ENCODE results near the gene GPR162.
A peak's percentile ranks its signal among the peaks of the same experiment; 100 is the strongest.

Gene GPR162

GRCh38 chr12:6839482-6840201, 18.0 kb downstream of the GPR162 start:
- DNase-seq, result peak in 1 of 2 donors; percentile 27

GRCh38 chr12:6840330-6840729, 18.7 kb downstream of the GPR162 start:
- DNase-seq, result no peak

- DNase-seq, result no peak
Measured at GRCh38 chr12:6840761-6841515, 19.3 kb downstream of the GPR162 start, which contains the start of gene GNB3. GNB3 (plus strand) TSS chr12:6840925; CDS start chr12:6841288, 363 bp downstream.

GRCh38 chr12:6842075-6842474, 20.5 kb downstream of the GPR162 start:
- DNase-seq, result no peak

- DNase-seq, result no peak
Measured at GRCh38 chr12:6843118-6843902, 21.7 kb downstream of the GPR162 start.

- no peak for DNase-seq
Measured at GRCh38 chr12:6845395-6845794, 23.8 kb downstream of the GPR162 start.

- no peak for DNase-seq
Measured at GRCh38 chr12:6846316-6846869, 24.8 kb downstream of the GPR162 start.

GRCh38 chr12:6847676-6848075, 26.1 kb downstream of the GPR162 start:
- DNase-seq, result no peak

- DNase-seq, result no peak
Measured at GRCh38 chr12:6849427-6849826, 27.8 kb downstream of the GPR162 start.

- DNase-seq, result no peak
Measured at GRCh38 chr12:6849976-6850560, 28.4 kb downstream of the GPR162 start.

- DNase-seq, result no peak
Measured at GRCh38 chr12:6850796-6851152, 29.2 kb downstream of the GPR162 start.

GRCh38 chr12:6851153-6851920, 29.7 kb downstream of the GPR162 start, which contains the start of gene CDCA3:
CDCA3 (minus strand) TSS chr12:6851286; CDS start chr12:6850952, 334 bp downstream.
- peak; percentile 96 for DNase-seq

- DNase-seq, result peak; percentile 99
Measured at GRCh38 chr12:6851921-6852650, 30.5 kb downstream of the GPR162 start, which contains the start of gene USP5. USP5 (plus strand) TSS chr12:6852150; CDS start chr12:6852180, 30 bp downstream.

- DNase-seq, result peak; percentile 52 to 71
Measured at GRCh38 chr12:6852651-6853354, 31.2 kb downstream of the GPR162 start.

GRCh38 chr12:6853626-6854025, 32.0 kb downstream of the GPR162 start:
- no peak for DNase-seq

- no peak for DNase-seq
Measured at GRCh38 chr12:6854036-6854435, 32.4 kb downstream of the GPR162 start.

GRCh38 chr12:6855322-6855721, 33.7 kb downstream of the GPR162 start:
- no peak for DNase-seq

- no peak for DNase-seq
Measured at GRCh38 chr12:6858799-6859198, 37.2 kb downstream of the GPR162 start.

- DNase-seq, result no peak
Measured at GRCh38 chr12:6860116-6860515, 38.5 kb downstream of the GPR162 start.

GRCh38 chr12:6860942-6861341, 39.3 kb downstream of the GPR162 start:
- no peak for DNase-seq
